Measurements from ENCODE around the gene POLDIP3.
A peak's percentile ranks its signal among the peaks of the same experiment; 100 is the strongest.

Gene POLDIP3

GRCh38 chr22:42615092-42615859 lies 593 bp upstream of the POLDIP3 start:
- Histone ChIP-seq H3K9ac (ENCODE audit: low read length) (peak overlapping the region; percentile 80), H3K79me2 (ENCODE audit: insufficient read depth, low read length) (peaks cover 39% of the 10 kb centered on the region), H4K20me1 (ENCODE audit: low read depth, low read length) (peaks cover 6% of the 10 kb centered on the region), H3K9me3 (ENCODE audit: insufficient read depth, low read length) (no peaks in the 10 kb centered on the region), H3K4me2 (ENCODE audit: low read depth, low read length, poor library complexity, severe bottlenecking) (peak overlapping the region; percentile 66), H3K9me2 (replicated peaks; ENCODE audit: insufficient read depth, low read length) (no peaks in the 10 kb centered on the region), H3K36me3 (ENCODE audit: low read length) (peaks cover 7% of the 10 kb centered on the region; the same call in 1 of the 2 replicates), H2AFZ (ENCODE audit: low read depth, low read length, severe bottlenecking) (no peak overlapping the region), H3K4me3 (ENCODE audit: insufficient read depth, low read length, poor library complexity, severe bottlenecking) (peak overlapping the region; percentile 56), H3K27ac (ENCODE audit: low read depth, low read length) (peak overlapping the region; percentile 90), H3K27me3 (ENCODE audit: low read length) (no peaks in the 10 kb centered on the region), H3F3A (ENCODE audit: insufficient read depth) (peaks cover 15% of the 10 kb centered on the region)
- TF ChIP-seq EZH2phosphoT487 (conservative IDR thresholded peaks at IDR 0.05; ENCODE audit: low read length) (no peak), CTCF (IDR thresholded peaks at IDR 0.05; ENCODE audit: insufficient read depth, low read length, poor library complexity, severe bottlenecking) (no peak)

GRCh38 chr22:42613872-42614301 lies 796 bp downstream of the POLDIP3 start:
- Histone ChIP-seq H2AFZ (ENCODE audit: low read depth, low read length, severe bottlenecking) (no peak overlapping the region), H3K27me3 (ENCODE audit: low read length) (no peaks in the 10 kb centered on the region), H3K4me2 (ENCODE audit: low read depth, low read length, poor library complexity, severe bottlenecking) (peak overlapping the region; percentile 66), H3K9ac (ENCODE audit: low read length) (peak overlapping the region; percentile 80), H3K36me3 (ENCODE audit: low read length) (peaks cover 7% of the 10 kb centered on the region; the same call in 1 of the 2 replicates), H3K9me2 (replicated peaks; ENCODE audit: insufficient read depth, low read length) (no peaks in the 10 kb centered on the region), H4K20me1 (ENCODE audit: low read depth, low read length) (peaks cover 6% of the 10 kb centered on the region), H3K79me2 (ENCODE audit: insufficient read depth, low read length) (peaks cover 53% of the 10 kb centered on the region), H3K27ac (ENCODE audit: low read depth, low read length) (peak overlapping the region; percentile 90), H3K4me3 (ENCODE audit: insufficient read depth, low read length, poor library complexity, severe bottlenecking) (peak overlapping the region; percentile 56), H3F3A (ENCODE audit: insufficient read depth) (peaks cover 15% of the 10 kb centered on the region), H3K9me3 (ENCODE audit: insufficient read depth, low read length) (no peaks in the 10 kb centered on the region)
- no peak for TF ChIP-seq EZH2phosphoT487 (conservative IDR thresholded peaks at IDR 0.05; ENCODE audit: low read length)
- TF ChIP-seq CTCF (IDR thresholded peaks at IDR 0.05; ENCODE audit: insufficient read depth, low read length, poor library complexity, severe bottlenecking), result no peak

- Histone ChIP-seq H3K79me2 (ENCODE audit: insufficient read depth, low read length) (peaks cover 65% of the 10 kb centered on the region), H4K20me1 (ENCODE audit: low read depth, low read length) (peaks cover 6% of the 10 kb centered on the region), H3K27ac (ENCODE audit: low read depth, low read length) (no peak overlapping the region), H3K27me3 (ENCODE audit: low read length) (no peaks in the 10 kb centered on the region), H3K4me2 (ENCODE audit: low read depth, low read length, poor library complexity, severe bottlenecking) (no peak overlapping the region), H3K4me3 (ENCODE audit: insufficient read depth, low read length, poor library complexity, severe bottlenecking) (no peak overlapping the region), H3K9ac (ENCODE audit: low read length) (0 out of 2 replicates have a peak overlapping the region, but pooled peaks have one; percentile 80), H3K36me3 (ENCODE audit: low read length) (peaks cover 7% of the 10 kb centered on the region; the same call in 1 of the 2 replicates), H3K9me3 (ENCODE audit: insufficient read depth, low read length) (no peaks in the 10 kb centered on the region), H3K9me2 (replicated peaks; ENCODE audit: insufficient read depth, low read length) (no peaks in the 10 kb centered on the region), H2AFZ (ENCODE audit: low read depth, low read length, severe bottlenecking) (no peak overlapping the region), H3F3A (ENCODE audit: insufficient read depth) (peaks cover 15% of the 10 kb centered on the region)
- TF ChIP-seq EZH2phosphoT487 (conservative IDR thresholded peaks at IDR 0.05; ENCODE audit: low read length), result no peak
- no peak for TF ChIP-seq CTCF (IDR thresholded peaks at IDR 0.05; ENCODE audit: insufficient read depth, low read length, poor library complexity, severe bottlenecking)
Observed at GRCh38 chr22:42612336-42612735, 2.3 kb downstream of the POLDIP3 start.

Data from SU-DHL-6 (cell line).